Esophagus squamous epithelium (tissue), 4 donors: ENCODE results near the gene TRIOBP.

Experiments
- POLR2A ChIP-seq, 4 donors: fragments of 450-650 bp; IDR thresholded peaks; one replicate each; pipeline ENCODE4 v1.6.1; 2017; ENCODE audit warnings: antibody characterized with exemption in 4 of 4, mild to moderate bottlenecking in 4 of 4, moderate library complexity in 3 of 4
- TF ChIP-seq, protein P1 (sequence below), 6 experiments: fragments of 450-650 bp in 4 of 6; fragments of 200-600 bp in 2 of 6; sonication (generic) in 2 of 6; IDR thresholded peaks; one replicate each; pipeline ENCODE4 v1.5.1; 2016 to 2019; ENCODE audit warnings: antibody characterized with exemption in 6 of 6, mild to moderate bottlenecking in 4 of 6, moderate library complexity in 4 of 6

DNA sequence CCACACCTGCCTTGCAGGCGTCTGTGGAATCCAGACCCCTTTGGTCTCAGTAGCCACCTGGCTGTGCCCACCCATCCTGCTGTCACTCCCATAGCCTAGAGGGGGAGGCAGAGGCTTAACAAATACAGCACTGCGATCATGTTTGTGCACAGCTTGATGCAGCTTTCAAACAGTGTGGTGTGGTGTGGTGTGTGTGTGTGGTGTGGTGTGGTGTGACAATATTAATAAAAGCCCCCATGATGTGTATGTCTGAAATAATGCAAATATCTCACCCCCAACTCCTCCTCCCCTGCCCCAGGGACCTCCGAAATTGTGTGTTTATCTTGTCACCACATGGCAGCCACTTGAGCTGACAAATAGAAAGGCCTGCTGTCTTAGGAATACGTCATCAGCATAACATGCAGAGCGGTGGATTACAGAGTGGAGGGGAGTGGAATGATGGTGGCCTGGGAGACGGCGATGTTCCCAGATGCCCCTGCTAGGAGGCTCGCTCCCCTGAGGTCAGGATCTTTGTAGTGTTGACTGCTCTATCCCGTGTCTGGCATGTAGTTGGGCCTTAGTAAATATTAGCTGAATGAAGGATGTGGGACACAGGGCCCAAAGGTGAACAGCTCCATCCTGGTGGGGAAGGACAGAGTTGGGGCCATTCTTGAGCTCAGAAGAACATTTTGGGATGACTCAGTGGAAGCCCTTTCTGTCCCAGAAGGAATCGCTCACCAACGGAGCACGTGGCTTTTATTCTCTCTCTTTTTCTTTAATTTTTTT, 35.5 kb upstream of the TRIOBP start:
- TF ChIP-seq, protein P1, sequence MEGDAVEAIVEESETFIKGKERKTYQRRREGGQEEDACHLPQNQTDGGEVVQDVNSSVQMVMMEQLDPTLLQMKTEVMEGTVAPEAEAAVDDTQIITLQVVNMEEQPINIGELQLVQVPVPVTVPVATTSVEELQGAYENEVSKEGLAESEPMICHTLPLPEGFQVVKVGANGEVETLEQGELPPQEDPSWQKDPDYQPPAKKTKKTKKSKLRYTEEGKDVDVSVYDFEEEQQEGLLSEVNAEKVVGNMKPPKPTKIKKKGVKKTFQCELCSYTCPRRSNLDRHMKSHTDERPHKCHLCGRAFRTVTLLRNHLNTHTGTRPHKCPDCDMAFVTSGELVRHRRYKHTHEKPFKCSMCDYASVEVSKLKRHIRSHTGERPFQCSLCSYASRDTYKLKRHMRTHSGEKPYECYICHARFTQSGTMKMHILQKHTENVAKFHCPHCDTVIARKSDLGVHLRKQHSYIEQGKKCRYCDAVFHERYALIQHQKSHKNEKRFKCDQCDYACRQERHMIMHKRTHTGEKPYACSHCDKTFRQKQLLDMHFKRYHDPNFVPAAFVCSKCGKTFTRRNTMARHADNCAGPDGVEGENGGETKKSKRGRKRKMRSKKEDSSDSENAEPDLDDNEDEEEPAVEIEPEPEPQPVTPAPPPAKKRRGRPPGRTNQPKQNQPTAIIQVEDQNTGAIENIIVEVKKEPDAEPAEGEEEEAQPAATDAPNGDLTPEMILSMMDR (IDR thresholded peaks at IDR 0.05) = no peak
- TF ChIP-seq POLR2A (IDR thresholded peaks at IDR 0.05) = no peak
